CD8-positive, alpha-beta memory T cell (primary cell): Measurements from ENCODE around the gene SLIT3. TPM values are rescaled to one million over a fixed set of nuclear protein-coding genes. Genes with fewer than 3 reads are reported as not detected.
"Not testable (repeated sequence)": the region's sequence is repeated elsewhere in the genome, so short reads cannot be mapped to it uniquely, and the experiment has no call there.

Experiments used
- CTCF ChIA-PET: fragments of 350-600 bp; sonication (Branson Sonifier 250); formaldehyde crosslinking; loops from one replicate; lab custom pipeline; 2021; ENCODE audit warnings: antibody characterized with exemption; lab: Charles Lee
- POLR2A ChIA-PET: fragments of 350-600 bp; sonication (Branson Sonifier 250); formaldehyde crosslinking; loops from one replicate; lab custom pipeline; 2021; ENCODE audit warnings: antibody characterized with exemption; lab: Charles Lee
- DNase-seq, 5 donors: peaks; one replicate each; pipeline versions ENCODE4 v3.0.0 to v3.0.0-alpha.2; 2020 to 2022; ENCODE audit warnings: mixed read lengths in 1 of 5
- H3K27ac ChIP-seq: one replicate; pipeline ENCODE4 v1.7.0; 2013; ENCODE audit warnings: low read depth, mild to moderate bottlenecking, low read length, moderate library complexity
- H3K27me3 ChIP-seq: 2 replicates; pipeline ENCODE4 v1.7.0; 2013; ENCODE audit warnings: low read length, mild to moderate bottlenecking; ENCODE audit not compliant: insufficient read depth, poor library complexity, severe bottlenecking
- H3K36me3 ChIP-seq: 2 replicates; pipeline ENCODE4 v1.7.0; 2013; ENCODE audit warnings: mild to moderate bottlenecking, low read length, moderate library complexity; ENCODE audit not compliant: insufficient read depth
- H3K4me1 ChIP-seq: 2 replicates; pipeline ENCODE4 v1.7.0; 2013; ENCODE audit warnings: mild to moderate bottlenecking, low read length, moderate library complexity; ENCODE audit not compliant: insufficient read depth
- H3K4me3 ChIP-seq: 2 replicates; pipeline ENCODE4 v1.7.0; 2013; ENCODE audit warnings: mild to moderate bottlenecking, low read length
- H3K9me3 ChIP-seq: 2 replicates; pipeline ENCODE4 v1.7.0; 2013; ENCODE audit warnings: mild to moderate bottlenecking, low read length
- H3K27ac Mint-ChIP-seq, 8 donors: one replicate each; pipeline ENCODE4 v1.8.0; 2020 to 2021; ENCODE audit warnings: mixed read lengths in 8 of 8, mild to moderate bottlenecking in 6 of 8, inconsistent platforms in 3 of 8, moderate library complexity in 3 of 8
- H3K27me3 Mint-ChIP-seq, 2 donors: one replicate each; pipeline ENCODE4 v1.8.0; 2020 to 2021; ENCODE audit warnings: mixed read lengths in 2 of 2, mild to moderate bottlenecking in 1 of 2, moderate library complexity in 1 of 2
- H3K36me3 Mint-ChIP-seq, 3 donors: one replicate each; pipeline ENCODE4 v1.8.0; 2020 to 2021; ENCODE audit warnings: mixed read lengths in 3 of 3, inconsistent platforms in 1 of 3, mild to moderate bottlenecking in 1 of 3
- H3K4me1 Mint-ChIP-seq, 3 donors: one replicate each; pipeline ENCODE4 v1.8.0; 2020 to 2021; ENCODE audit warnings: mixed read lengths in 3 of 3, inconsistent platforms in 1 of 3, mild to moderate bottlenecking in 1 of 3
- H3K4me3 Mint-ChIP-seq, 7 donors: one replicate each; pipeline ENCODE4 v1.8.0; 2020 to 2021; ENCODE audit warnings: mixed read lengths in 7 of 7, mild to moderate bottlenecking in 6 of 7, moderate library complexity in 4 of 7, inconsistent platforms in 2 of 7
- H3K9me3 Mint-ChIP-seq, 5 donors: one replicate each; pipeline ENCODE4 v1.8.0; 2020 to 2022; ENCODE audit warnings: mixed read lengths in 5 of 5, mild to moderate bottlenecking in 3 of 5, moderate library complexity in 2 of 5, inconsistent platforms in 1 of 5
- polyA plus RNA-seq: library from polyadenylated mRNA; unstranded; fragments of 300-500 nt; fragmentation: Illumina TruSeq; gene quantifications from one replicate; pipeline ENCODE4 v1.2.3, GENCODE V29; 2021
- total RNA-seq, 2 experiments: library from RNA; stranded (reverse); gene quantifications; one replicate each; pipeline ENCODE4 v1.2.3, GENCODE V29; 2021

Gene SLIT3
- total and polyA plus RNA-seq, 3 experiments from 2014 or later = 0.49 to 0.72 TPM; not detected in 1

- H3K9me3 ChIP-seq, DNase-seq, H3K4me1 Mint-ChIP-seq, H3K4me3 Mint-ChIP-seq, CTCF ChIA-PET, H3K27me3 Mint-ChIP-seq, H3K36me3 ChIP-seq, H3K4me3 ChIP-seq, H3K4me1 ChIP-seq, H3K36me3 Mint-ChIP-seq, H3K27ac ChIP-seq, H3K9me3 Mint-ChIP-seq, POLR2A ChIA-PET, H3K27me3 ChIP-seq: not testable (repeated sequence)
- H3K27ac Mint-ChIP-seq = peak overlapping the region in 1 of 8 donors; percentile 24
These were observed 554.6 kb downstream of the SLIT3 start for GRCh38 chr5:168746126-168746892.

- no peak overlapping the region for H3K4me3 ChIP-seq
- peaks cover 0 to 5% (median 0%) of the 10 kb centered on the region in 3 donors for H3K4me1 Mint-ChIP-seq
- H3K9me3 ChIP-seq = no peaks in the 10 kb centered on the region
- DNase-seq = no peak
- peaks cover 0 to 9% (median 2%) of the 10 kb centered on the region in 5 donors for H3K9me3 Mint-ChIP-seq
- no peak overlapping the region for H3K27ac ChIP-seq
- no peaks in the 10 kb centered on the region for H3K4me1 ChIP-seq
- H3K27ac Mint-ChIP-seq = no peak overlapping the region
- no peaks in the 10 kb centered on the region for H3K27me3 ChIP-seq
- no peaks in the 10 kb centered on the region for H3K36me3 ChIP-seq
- ChIA-PET CTCF (no interaction called here), POLR2A (no interaction called here)
- peaks cover 3 to 7% of the 10 kb centered on the region in 2 donors for H3K27me3 Mint-ChIP-seq
- H3K4me3 Mint-ChIP-seq = no peak overlapping the region
- no peaks in the 10 kb centered on the region for H3K36me3 Mint-ChIP-seq
These were observed 557.3 kb downstream of the SLIT3 start for GRCh38 chr5:168743617-168744016.

- H3K4me3 ChIP-seq, H3K27ac Mint-ChIP-seq, H3K9me3 ChIP-seq, H3K27me3 ChIP-seq, CTCF ChIA-PET, H3K27ac ChIP-seq, POLR2A ChIA-PET, H3K4me1 Mint-ChIP-seq, H3K4me1 ChIP-seq, DNase-seq, H3K27me3 Mint-ChIP-seq, H3K9me3 Mint-ChIP-seq, H3K36me3 Mint-ChIP-seq, H3K4me3 Mint-ChIP-seq, H3K36me3 ChIP-seq: not testable (repeated sequence)
These were observed 558.6 kb downstream of the SLIT3 start for GRCh38 chr5:168742311-168742710.

- no peaks in the 10 kb centered on the region for H3K36me3 Mint-ChIP-seq
- Histone ChIP-seq H3K4me1 (no peaks in the 10 kb centered on the region), H3K27ac (no peak overlapping the region), H3K36me3 (no peaks in the 10 kb centered on the region), H3K27me3 (no peaks in the 10 kb centered on the region), H3K9me3 (no peaks in the 10 kb centered on the region), H3K4me3 (no peak overlapping the region)
- H3K4me3 Mint-ChIP-seq = no peak overlapping the region
- DNase-seq = no peak
- ChIA-PET POLR2A (no interaction called here), CTCF (interaction anchor here (0.6 to 0.7 kb wide), 2 partner anchors 12 to 48 kb away, joined by 3 read pairs; no protein-coding TSS in a partner anchor)
- peaks cover 0 to 2% (median 0%) of the 10 kb centered on the region in 5 donors for H3K9me3 Mint-ChIP-seq
- no peak overlapping the region for H3K27ac Mint-ChIP-seq
- peaks cover 3 to 13% of the 10 kb centered on the region in 2 donors for H3K27me3 Mint-ChIP-seq
- H3K4me1 Mint-ChIP-seq = peaks cover 0 to 2% (median 0%) of the 10 kb centered on the region in 3 donors
These were observed 560.1 kb downstream of the SLIT3 start for GRCh38 chr5:168740811-168741213.

- H3K4me1 ChIP-seq = no peaks in the 10 kb centered on the region
- H3K4me3 ChIP-seq = no peak overlapping the region
- H3K27me3 ChIP-seq = no peaks in the 10 kb centered on the region
- CTCF ChIA-PET = interaction anchor here (0.7 kb wide), 1 partner anchor 12 kb away, joined by 3 read pairs; no protein-coding TSS in a partner anchor
- no peak overlapping the region for H3K4me3 Mint-ChIP-seq
- no peak overlapping the region for H3K27ac ChIP-seq
- no peak overlapping the region for H3K27ac Mint-ChIP-seq
- no peak for DNase-seq
- POLR2A ChIA-PET = no interaction called here
- H3K9me3 Mint-ChIP-seq = no peaks in the 10 kb centered on the region
- H3K36me3 ChIP-seq = no peaks in the 10 kb centered on the region
- no peaks in the 10 kb centered on the region for H3K36me3 Mint-ChIP-seq
- no peaks in the 10 kb centered on the region for H3K4me1 Mint-ChIP-seq
- H3K9me3 ChIP-seq = no peaks in the 10 kb centered on the region
- peaks cover 3 to 13% of the 10 kb centered on the region in 2 donors for H3K27me3 Mint-ChIP-seq
These were observed 560.7 kb downstream of the SLIT3 start for GRCh38 chr5:168740092-168740800.

- no peaks in the 10 kb centered on the region for H3K36me3 ChIP-seq
- Mint-ChIP-seq H3K4me1 (no peaks in the 10 kb centered on the region), H3K36me3 (no peaks in the 10 kb centered on the region), H3K9me3 (no peaks in the 10 kb centered on the region), H3K27me3 (peaks cover 3 to 13% of the 10 kb centered on the region in 2 donors), H3K27ac (no peak overlapping the region), H3K4me3 (no peak overlapping the region)
- no peaks in the 10 kb centered on the region for H3K9me3 ChIP-seq
- no peak overlapping the region for H3K27ac ChIP-seq
- H3K27me3 ChIP-seq = no peaks in the 10 kb centered on the region
- H3K4me3 ChIP-seq = no peak overlapping the region
- no peaks in the 10 kb centered on the region for H3K4me1 ChIP-seq
- CTCF ChIA-PET = no interaction called here
- POLR2A ChIA-PET = no interaction called here
- no peak for DNase-seq
These were observed 563.9 kb downstream of the SLIT3 start for GRCh38 chr5:168737066-168737465.

- Histone ChIP-seq H3K36me3 (no peaks in the 10 kb centered on the region), H3K4me1 (no peaks in the 10 kb centered on the region), H3K27me3 (no peaks in the 10 kb centered on the region), H3K27ac (no peak overlapping the region), H3K4me3 (no peak overlapping the region), H3K9me3 (no peaks in the 10 kb centered on the region)
- Mint-ChIP-seq H3K9me3 (no peaks in the 10 kb centered on the region), H3K4me1 (no peaks in the 10 kb centered on the region), H3K36me3 (no peaks in the 10 kb centered on the region), H3K27ac (no peak overlapping the region), H3K27me3 (peaks cover under 1 to 13% of the 10 kb centered on the region in 2 donors), H3K4me3 (no peak overlapping the region)
- DNase-seq = no peak
- CTCF ChIA-PET = no interaction called here
- POLR2A ChIA-PET = no interaction called here
These were observed 564.6 kb downstream of the SLIT3 start for GRCh38 chr5:168736281-168736831.
